Mononuclear cell (primary cell): ENCODE data around the gene ENPP6. TPM values are rescaled to one million over a fixed set of nuclear protein-coding genes. Genes with fewer than 3 reads are reported as not detected.

Experiments used
- H3K27me3 ChIP-seq: 2 replicates; pipeline ENCODE4 v1.6.0; 2011; ENCODE audit warnings: low read length, control low read depth; ENCODE audit not compliant: insufficient read depth
- H3K4me1 ChIP-seq: 2 replicates; pipeline ENCODE4 v1.5.1; 2011; ENCODE audit warnings: mild to moderate bottlenecking, low read length, control low read depth; ENCODE audit not compliant: insufficient read depth
- H3K4me3 ChIP-seq: 2 replicates; pipeline ENCODE4 v1.5.1; 2011; ENCODE audit warnings: mild to moderate bottlenecking, low read length, moderate library complexity
- H3K9me3 ChIP-seq: 2 replicates; pipeline ENCODE4 v1.5.1; 2011; ENCODE audit warnings: low read depth, mild to moderate bottlenecking, control low read depth, low read length
- total RNA-seq: library from RNA; depleted of rRNA; stranded (reverse); fragments of >200 nt; gene quantifications from one replicate; pipeline ENCODE4 v1.2.3, GENCODE V29; 2012

The ENPP6 gene
- total RNA-seq: not detected

- Histone ChIP-seq H3K4me3 (no peak within 1 kb of the TSS), H3K27me3 (peaks cover 10% of the 10 kb centered on the region), H3K9me3 (no peaks in the 10 kb centered on the region), H3K4me1 (no peaks in the 10 kb centered on the region)
These were observed at the start of gene ENPP6 for GRCh38 chr4:184217634-184218033. Gene ENPP6, minus strand, starts transcription at chr4:184217873. Its CDS starts 54 bp downstream, at chr4:184217819.

DNA sequence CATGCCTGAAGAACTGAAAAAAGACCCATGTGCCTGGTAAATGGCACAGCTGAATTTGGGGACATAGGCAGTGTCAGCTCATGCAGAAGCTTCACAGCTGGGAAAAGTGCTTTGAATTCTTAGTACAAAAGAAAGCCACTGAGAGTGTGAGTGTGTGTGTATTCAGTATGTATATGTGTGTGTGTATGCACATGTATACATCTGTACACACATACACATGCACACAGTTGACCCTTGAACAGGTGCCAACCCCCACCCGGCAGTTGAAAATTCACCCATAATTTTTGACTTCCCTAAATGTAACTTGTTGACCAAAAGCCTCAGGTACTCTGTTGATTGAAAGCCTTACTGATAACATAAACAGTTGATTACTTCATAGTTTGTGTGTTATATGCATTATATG is 49.5 kb upstream of the ENPP6 start:
- Histone ChIP-seq H3K4me3 (no peak overlapping the region), H3K9me3 (no peaks in the 10 kb centered on the region), H3K4me1 (peaks cover 38% of the 10 kb centered on the region), H3K27me3 (no peaks in the 10 kb centered on the region)

GRCh38 chr4:184265546-184266351 is 48.1 kb upstream of the ENPP6 start:
- Histone ChIP-seq H3K9me3 (no peaks in the 10 kb centered on the region), H3K27me3 (no peaks in the 10 kb centered on the region), H3K4me1 (peaks cover 38% of the 10 kb centered on the region), H3K4me3 (no peak overlapping the region)

DNA sequence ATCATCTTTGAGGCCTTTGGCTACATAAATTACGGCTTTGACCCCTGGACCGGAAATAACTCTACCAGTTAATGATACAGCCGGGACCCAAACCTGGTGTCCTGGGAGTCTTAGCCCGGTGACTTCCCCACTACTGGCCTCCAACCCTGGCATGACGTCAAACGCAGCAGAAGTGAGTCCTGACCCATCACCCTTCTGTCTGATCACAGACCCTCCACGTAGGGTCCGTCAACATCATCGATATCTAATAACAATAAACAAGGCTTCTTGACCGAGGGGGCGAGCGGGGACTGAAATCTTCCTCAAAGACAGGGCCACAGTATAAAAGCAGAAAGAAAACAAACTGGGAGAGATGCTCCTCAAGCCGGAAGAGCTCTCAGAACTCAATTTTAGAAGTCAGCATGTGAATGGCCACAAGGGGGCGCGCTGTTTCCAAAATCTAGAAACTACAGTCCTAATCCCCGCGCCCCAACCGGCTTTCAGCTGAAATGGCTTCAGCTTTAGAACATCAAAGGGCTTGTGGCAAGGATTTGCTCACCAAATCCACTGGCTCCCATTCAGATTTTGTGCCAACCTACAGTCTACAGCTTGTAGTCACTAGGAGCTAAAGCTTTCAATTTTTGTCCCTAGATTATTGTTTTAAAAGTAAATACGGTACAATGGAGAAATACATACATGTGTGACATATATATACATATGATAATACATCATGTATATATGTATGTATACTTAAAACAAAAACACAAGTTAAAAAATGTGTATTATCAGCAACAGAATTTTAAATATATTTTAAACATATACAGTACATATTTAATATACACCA is 46.4 kb upstream of the ENPP6 start:
- Histone ChIP-seq H3K4me3 (no peak overlapping the region), H3K9me3 (no peaks in the 10 kb centered on the region), H3K27me3 (no peaks in the 10 kb centered on the region), H3K4me1 (peaks cover 37% of the 10 kb centered on the region)

DNA sequence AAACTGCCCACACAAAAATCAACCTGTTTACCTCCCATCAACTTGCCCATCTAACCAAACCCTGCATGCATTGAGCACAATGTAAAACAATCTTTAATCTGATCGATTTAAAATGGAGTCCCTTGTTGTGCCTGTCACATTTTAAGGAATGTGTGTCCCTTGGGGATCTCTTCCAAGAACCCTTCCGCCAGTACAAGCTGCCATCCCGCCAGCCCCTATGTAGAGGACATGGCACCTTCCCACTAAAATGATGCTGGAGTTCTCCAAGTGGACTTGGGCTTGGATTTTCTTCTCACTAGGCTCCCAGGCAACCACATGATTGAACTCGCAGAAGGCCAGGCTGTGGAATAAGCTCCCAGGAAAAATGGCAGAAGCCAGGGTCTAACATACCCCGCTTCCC is 45.8 kb upstream of the ENPP6 start:
- no peaks in the 10 kb centered on the region for H3K9me3 ChIP-seq
- no peaks in the 10 kb centered on the region for H3K27me3 ChIP-seq
- no peak overlapping the region for H3K4me3 ChIP-seq
- peaks cover 33% of the 10 kb centered on the region for H3K4me1 ChIP-seq

DNA sequence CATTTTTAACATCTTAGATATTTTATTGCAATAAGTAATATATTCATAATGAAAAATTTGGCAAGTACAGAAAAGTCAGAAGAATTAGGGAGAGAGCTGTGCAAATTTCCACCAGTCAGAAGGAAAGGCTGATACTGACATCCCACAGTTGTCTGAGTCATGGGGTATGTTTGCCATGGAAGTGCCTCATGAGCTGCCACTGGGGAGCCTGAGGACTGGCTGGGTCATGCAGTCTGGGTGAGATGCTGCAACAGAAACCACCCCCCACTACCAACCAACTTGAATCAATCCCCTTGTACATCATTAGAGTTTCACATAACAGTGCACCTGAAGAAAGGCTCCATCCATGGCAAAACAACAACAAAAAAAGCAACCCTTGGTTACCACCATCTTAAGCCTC is 45.2 kb upstream of the ENPP6 start:
- no peaks in the 10 kb centered on the region for H3K27me3 ChIP-seq
- no peak overlapping the region for H3K4me3 ChIP-seq
- no peaks in the 10 kb centered on the region for H3K9me3 ChIP-seq
- peaks cover 28% of the 10 kb centered on the region for H3K4me1 ChIP-seq

GRCh38 chr4:184261246-184261645 is 43.6 kb upstream of the ENPP6 start:
- Histone ChIP-seq H3K27me3 (no peaks in the 10 kb centered on the region), H3K9me3 (no peaks in the 10 kb centered on the region), H3K4me1 (peaks cover 17% of the 10 kb centered on the region), H3K4me3 (no peak overlapping the region)

- Histone ChIP-seq H3K4me3 (no peak overlapping the region), H3K27me3 (no peaks in the 10 kb centered on the region), H3K4me1 (peaks cover 7% of the 10 kb centered on the region), H3K9me3 (no peaks in the 10 kb centered on the region)
These were observed 42.2 kb upstream of the ENPP6 start for GRCh38 chr4:184259866-184260265.

GRCh38 chr4:184259081-184259480 is 41.4 kb upstream of the ENPP6 start:
- Histone ChIP-seq H3K9me3 (no peaks in the 10 kb centered on the region), H3K4me3 (no peak overlapping the region), H3K4me1 (peaks cover 4% of the 10 kb centered on the region), H3K27me3 (no peaks in the 10 kb centered on the region)

DNA sequence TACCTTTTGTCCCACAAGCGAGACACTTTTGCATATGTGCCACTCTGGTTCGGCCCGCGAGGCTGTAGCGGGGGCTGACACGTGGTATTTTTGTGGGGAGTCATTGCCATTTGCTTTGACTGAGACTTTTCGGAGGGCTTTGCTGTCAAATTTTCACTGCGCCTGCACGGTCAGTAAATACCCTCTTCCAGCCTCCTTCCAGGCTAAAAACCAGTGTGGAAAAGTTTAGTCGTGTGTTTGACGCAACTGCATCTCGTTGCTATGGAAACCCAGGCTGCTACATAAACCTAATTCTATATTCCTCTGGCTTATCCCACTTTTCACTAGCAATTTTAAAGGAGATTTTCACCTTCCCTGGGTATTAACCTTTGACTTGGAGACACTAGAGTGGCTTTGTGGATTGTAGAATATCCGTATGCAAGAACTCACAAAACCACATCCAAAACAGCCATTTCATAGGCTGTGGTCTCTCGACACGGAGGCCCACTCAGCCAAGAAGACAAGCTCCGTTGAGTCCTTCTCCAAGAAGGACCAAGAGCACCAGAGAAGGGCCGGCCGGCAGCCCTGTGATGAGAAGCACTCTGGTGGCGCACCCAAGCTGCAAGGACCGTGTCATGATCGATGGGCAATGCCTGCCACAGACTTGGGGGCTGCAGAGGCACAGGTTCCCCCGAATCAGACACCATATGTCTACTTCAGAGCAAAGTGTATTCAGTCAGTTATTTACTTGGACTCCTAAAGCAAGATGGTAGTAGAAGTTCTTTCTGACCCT is 38.4 kb upstream of the ENPP6 start:
- Histone ChIP-seq H3K27me3 (no peaks in the 10 kb centered on the region), H3K4me3 (no peak overlapping the region), H3K4me1 (no peaks in the 10 kb centered on the region), H3K9me3 (no peaks in the 10 kb centered on the region)

DNA sequence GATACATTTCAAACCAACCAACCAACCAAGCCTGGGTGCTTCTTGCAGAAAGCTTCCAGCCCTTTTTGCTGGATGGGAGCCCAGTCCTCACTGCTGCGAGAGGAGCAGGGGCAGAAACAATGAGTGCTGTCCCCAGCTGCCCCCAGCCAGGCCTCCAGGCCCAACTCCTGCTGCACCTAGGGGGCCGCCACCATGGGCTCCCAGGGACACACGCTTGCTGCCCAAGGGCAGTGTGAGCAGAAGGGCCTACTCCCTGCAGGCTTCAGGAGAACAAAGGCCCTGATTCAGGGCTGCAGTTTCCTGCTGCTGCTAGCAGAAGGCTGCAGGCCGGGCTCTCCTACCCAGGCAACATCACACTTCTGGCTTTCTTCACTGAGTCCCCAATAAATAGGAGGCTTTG is 37.7 kb upstream of the ENPP6 start:
- Histone ChIP-seq H3K27me3 (no peaks in the 10 kb centered on the region), H3K9me3 (no peaks in the 10 kb centered on the region), H3K4me3 (no peak overlapping the region), H3K4me1 (no peaks in the 10 kb centered on the region)

- no peaks in the 10 kb centered on the region for H3K9me3 ChIP-seq
- no peaks in the 10 kb centered on the region for H3K27me3 ChIP-seq
- H3K4me3 ChIP-seq: no peak overlapping the region
These were observed 35.4 kb upstream of the ENPP6 start for GRCh38 chr4:184253072-184253420.

GRCh38 chr4:184252136-184253071 is 34.7 kb upstream of the ENPP6 start:
- Histone ChIP-seq H3K4me1 (no peaks in the 10 kb centered on the region), H3K27me3 (no peaks in the 10 kb centered on the region), H3K4me3 (no peak overlapping the region), H3K9me3 (no peaks in the 10 kb centered on the region)

More at GRCh38 chr4:184253072-184253420, 35.4 kb upstream of the ENPP6 start:
- no peaks in the 10 kb centered on the region for H3K4me1 ChIP-seq

DNA sequence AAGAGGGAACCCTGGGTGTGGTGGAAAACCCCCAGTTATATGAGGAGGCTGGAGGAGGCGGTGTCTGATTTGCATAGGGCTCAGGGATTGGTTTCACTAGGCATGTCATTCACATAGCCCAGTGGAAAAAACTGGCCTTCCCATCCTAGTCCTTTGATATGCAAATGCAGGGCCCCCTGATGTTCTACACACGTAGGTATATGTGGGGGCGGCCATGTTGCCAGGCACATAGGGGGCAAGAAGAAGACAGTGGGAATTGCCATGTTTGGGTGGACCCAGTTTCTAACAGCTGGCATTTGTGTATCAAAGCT is 34.0 kb upstream of the ENPP6 start:
- H3K4me1 ChIP-seq: no peaks in the 10 kb centered on the region
- no peaks in the 10 kb centered on the region for H3K9me3 ChIP-seq
- H3K27me3 ChIP-seq: no peaks in the 10 kb centered on the region
- H3K4me3 ChIP-seq: no peak overlapping the region
